GM23338 (cell line): ENCODE data around the gene IQCC.

Experiments used
- EZH2 ChIP-seq: fragments of 200-600 bp; sonication (generic); IDR thresholded peaks from one replicate; pipeline ENCODE4 v1.8.0; 2017; ENCODE audit warnings: antibody characterized with exemption, mild to moderate bottlenecking, low read depth; ENCODE audit not compliant: unreplicated experiment
- EZH2phosphoT487 ChIP-seq: fragments of 200-600 bp; sonication (generic); IDR thresholded peaks from one replicate; pipeline ENCODE4 v1.8.1; 2018; ENCODE audit warnings: antibody characterized with exemption; ENCODE audit not compliant: unreplicated experiment
- TF ChIP-seq, protein P1 (sequence below): IDR thresholded peaks from 2 replicates; pipeline ENCODE4 v1.6.1; 2016; ENCODE audit warnings: antibody characterized with exemption
- TF ChIP-seq, protein P2 (sequence below), 2 experiments: fragments of 200-600 bp in 1 of 2; sonication (generic) in 1 of 2; conservative IDR thresholded peaks; 2 replicates each; pipeline versions ENCODE4 v1.5.1 to v1.6.1; 2016 to 2017; ENCODE audit warnings: antibody characterized with exemption in 2 of 2, low read depth in 2 of 2, mild to moderate bottlenecking in 2 of 2, moderate library complexity in 1 of 2
- TF ChIP-seq, protein P3 (sequence below): IDR thresholded peaks from one replicate; pipeline ENCODE4 v1.6.1; 2018; ENCODE audit warnings: antibody characterized with exemption; ENCODE audit not compliant: unreplicated experiment

DNA sequence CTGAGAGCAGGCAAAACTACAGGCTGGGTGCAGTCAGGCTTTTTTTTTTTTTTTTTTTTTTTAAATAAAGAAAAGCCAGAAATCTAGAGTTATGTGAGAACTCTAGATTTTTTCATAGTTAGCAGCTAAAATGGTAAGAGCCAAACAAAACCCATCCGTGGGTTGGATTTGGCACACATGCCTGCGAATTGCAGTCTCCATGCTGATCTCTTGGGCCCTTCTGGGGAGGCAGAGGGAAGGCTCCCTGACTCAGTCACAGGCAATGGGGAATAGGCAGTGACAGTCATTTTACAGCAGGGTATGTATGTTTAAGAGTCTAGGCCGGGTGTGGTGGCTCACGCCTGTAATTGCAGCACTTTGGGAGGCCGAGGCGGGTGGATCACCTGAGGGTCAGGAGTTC lies 23.4 kb upstream of the IQCC start:
- TF ChIP-seq, protein P1, sequence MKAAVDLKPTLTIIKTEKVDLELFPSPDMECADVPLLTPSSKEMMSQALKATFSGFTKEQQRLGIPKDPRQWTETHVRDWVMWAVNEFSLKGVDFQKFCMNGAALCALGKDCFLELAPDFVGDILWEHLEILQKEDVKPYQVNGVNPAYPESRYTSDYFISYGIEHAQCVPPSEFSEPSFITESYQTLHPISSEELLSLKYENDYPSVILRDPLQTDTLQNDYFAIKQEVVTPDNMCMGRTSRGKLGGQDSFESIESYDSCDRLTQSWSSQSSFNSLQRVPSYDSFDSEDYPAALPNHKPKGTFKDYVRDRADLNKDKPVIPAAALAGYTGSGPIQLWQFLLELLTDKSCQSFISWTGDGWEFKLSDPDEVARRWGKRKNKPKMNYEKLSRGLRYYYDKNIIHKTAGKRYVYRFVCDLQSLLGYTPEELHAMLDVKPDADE, result no peak
- TF ChIP-seq, protein P2, sequence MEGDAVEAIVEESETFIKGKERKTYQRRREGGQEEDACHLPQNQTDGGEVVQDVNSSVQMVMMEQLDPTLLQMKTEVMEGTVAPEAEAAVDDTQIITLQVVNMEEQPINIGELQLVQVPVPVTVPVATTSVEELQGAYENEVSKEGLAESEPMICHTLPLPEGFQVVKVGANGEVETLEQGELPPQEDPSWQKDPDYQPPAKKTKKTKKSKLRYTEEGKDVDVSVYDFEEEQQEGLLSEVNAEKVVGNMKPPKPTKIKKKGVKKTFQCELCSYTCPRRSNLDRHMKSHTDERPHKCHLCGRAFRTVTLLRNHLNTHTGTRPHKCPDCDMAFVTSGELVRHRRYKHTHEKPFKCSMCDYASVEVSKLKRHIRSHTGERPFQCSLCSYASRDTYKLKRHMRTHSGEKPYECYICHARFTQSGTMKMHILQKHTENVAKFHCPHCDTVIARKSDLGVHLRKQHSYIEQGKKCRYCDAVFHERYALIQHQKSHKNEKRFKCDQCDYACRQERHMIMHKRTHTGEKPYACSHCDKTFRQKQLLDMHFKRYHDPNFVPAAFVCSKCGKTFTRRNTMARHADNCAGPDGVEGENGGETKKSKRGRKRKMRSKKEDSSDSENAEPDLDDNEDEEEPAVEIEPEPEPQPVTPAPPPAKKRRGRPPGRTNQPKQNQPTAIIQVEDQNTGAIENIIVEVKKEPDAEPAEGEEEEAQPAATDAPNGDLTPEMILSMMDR (conservative IDR thresholded peaks at IDR 0.05; ENCODE audit: low read depth in 2 of 2), result no peak
- TF ChIP-seq, protein P3, sequence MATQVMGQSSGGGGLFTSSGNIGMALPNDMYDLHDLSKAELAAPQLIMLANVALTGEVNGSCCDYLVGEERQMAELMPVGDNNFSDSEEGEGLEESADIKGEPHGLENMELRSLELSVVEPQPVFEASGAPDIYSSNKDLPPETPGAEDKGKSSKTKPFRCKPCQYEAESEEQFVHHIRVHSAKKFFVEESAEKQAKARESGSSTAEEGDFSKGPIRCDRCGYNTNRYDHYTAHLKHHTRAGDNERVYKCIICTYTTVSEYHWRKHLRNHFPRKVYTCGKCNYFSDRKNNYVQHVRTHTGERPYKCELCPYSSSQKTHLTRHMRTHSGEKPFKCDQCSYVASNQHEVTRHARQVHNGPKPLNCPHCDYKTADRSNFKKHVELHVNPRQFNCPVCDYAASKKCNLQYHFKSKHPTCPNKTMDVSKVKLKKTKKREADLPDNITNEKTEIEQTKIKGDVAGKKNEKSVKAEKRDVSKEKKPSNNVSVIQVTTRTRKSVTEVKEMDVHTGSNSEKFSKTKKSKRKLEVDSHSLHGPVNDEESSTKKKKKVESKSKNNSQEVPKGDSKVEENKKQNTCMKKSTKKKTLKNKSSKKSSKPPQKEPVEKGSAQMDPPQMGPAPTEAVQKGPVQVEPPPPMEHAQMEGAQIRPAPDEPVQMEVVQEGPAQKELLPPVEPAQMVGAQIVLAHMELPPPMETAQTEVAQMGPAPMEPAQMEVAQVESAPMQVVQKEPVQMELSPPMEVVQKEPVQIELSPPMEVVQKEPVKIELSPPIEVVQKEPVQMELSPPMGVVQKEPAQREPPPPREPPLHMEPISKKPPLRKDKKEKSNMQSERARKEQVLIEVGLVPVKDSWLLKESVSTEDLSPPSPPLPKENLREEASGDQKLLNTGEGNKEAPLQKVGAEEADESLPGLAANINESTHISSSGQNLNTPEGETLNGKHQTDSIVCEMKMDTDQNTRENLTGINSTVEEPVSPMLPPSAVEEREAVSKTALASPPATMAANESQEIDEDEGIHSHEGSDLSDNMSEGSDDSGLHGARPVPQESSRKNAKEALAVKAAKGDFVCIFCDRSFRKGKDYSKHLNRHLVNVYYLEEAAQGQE, result no peak
- TF ChIP-seq EZH2phosphoT487, result no peak
- no peak for TF ChIP-seq EZH2
